HepG2 (cell line): Measurements from ENCODE around the gene AGBL1. TPM values are rescaled to one million over a fixed set of nuclear protein-coding genes. Genes with fewer than 3 reads are reported as not detected.

Experiments
- ATAC-seq: fragments of 200-7000 bp; cut with Tn5 transposase; 3 replicates; pipeline ENCODE4 v1.9.1; 2020; ENCODE audit warnings: mild to moderate bottlenecking, moderate library complexity
- BruUV-seq: library from RNA; stranded (reverse); fragments of 400-500 nt; replicated peaks from 2 replicates; lab custom pipeline; 2021; lab: Mats Ljungman, UMichigan
- CTCF ChIA-PET: fragments of 300-600 bp; formaldehyde crosslinking; extraction: SDS; loops from one replicate; lab custom pipeline; 2021; ENCODE audit warnings: low total read pairs, inconsistent platforms, low intra/inter-chr PET ratio; lab: Yijun Ruan, JAX
- POLR2A ChIA-PET: fragments of 350-600 bp; sonication (Branson Sonifier 250); formaldehyde crosslinking; loops from one replicate; lab custom pipeline; 2020; ENCODE audit warnings: antibody characterized with exemption, inconsistent platforms; lab: Yijun Ruan, JAX
- DNase-seq: peaks from one replicate; pipeline ENCODE4 v3.0.0-alpha.2; 2015; ENCODE audit warnings: low spot score
- FAIRE-seq: peaks from 3 replicates; lab custom pipeline; 2011; peaks lifted over from hg19 to GRCh38; lab: Jason Lieb, UNC
- H2AFZ ChIP-seq: one replicate; pipeline ENCODE4 v1.6.1; 2011; ENCODE audit warnings: low read length, inconsistent platforms
- H3K27ac ChIP-seq: fragments of 300-600 bp; 3 replicates; pipeline ENCODE4 v1.8.0; 2011; ENCODE audit warnings: mixed run types, mild to moderate bottlenecking, mixed read lengths, low read length, inconsistent platforms; ENCODE audit not compliant: insufficient read depth; ENCODE audit errors: extremely low read length
- H3K27me3 ChIP-seq, 2 experiments: fragments of 200-600 bp in 1 of 2; 2 replicates in 1 of 2; 3 replicates in 1 of 2; pipeline versions ENCODE4 v1.6.0 to v1.8.0; 2011; ENCODE audit warnings: low read length in 2 of 2, mild to moderate bottlenecking in 2 of 2, moderate library complexity in 2 of 2, inconsistent platforms in 1 of 2; ENCODE audit not compliant: insufficient read depth in 2 of 2, control insufficient read depth in 1 of 2
- H3K36me3 ChIP-seq, 2 experiments: fragments of 200-600 bp in 1 of 2; replicated peaks in 1 of 2; 2 replicates in 1 of 2; 3 replicates in 1 of 2; pipeline versions ENCODE4 v1.5.1 to v1.8.0; 2011; ENCODE audit warnings: low read length in 2 of 2, inconsistent platforms in 1 of 2; ENCODE audit not compliant: insufficient read depth in 2 of 2, control insufficient read depth in 1 of 2
- H3K4me1 ChIP-seq: 2 replicates; pipeline ENCODE4 v1.5.1; 2012; ENCODE audit warnings: low read length, inconsistent platforms; ENCODE audit not compliant: insufficient read depth
- H3K4me2 ChIP-seq: 2 replicates; pipeline ENCODE4 v1.6.0; 2011; ENCODE audit warnings: low read depth, low read length, inconsistent platforms
- H3K4me3 ChIP-seq, 3 experiments: fragments of 200-600 bp in 1 of 3; sonication (generic), shearing (Covaris generic) in 1 of 3; replicated peaks in 1 of 3; 2 replicates each; pipeline ENCODE4 v1.5.1; 2011 to 2016; ENCODE audit warnings: low read length in 3 of 3, inconsistent platforms in 2 of 3, low read depth in 2 of 3, mild to moderate bottlenecking in 2 of 3, control low read depth in 1 of 3, mixed read lengths in 1 of 3; ENCODE audit not compliant: insufficient read depth in 1 of 3
- H3K79me2 ChIP-seq: one replicate; pipeline ENCODE4 v1.6.1; 2011; ENCODE audit warnings: low read length, inconsistent platforms; ENCODE audit not compliant: insufficient read depth
- H3K9ac ChIP-seq: 2 replicates; pipeline ENCODE4 v1.6.0; 2011; ENCODE audit warnings: mild to moderate bottlenecking, low read depth, low read length, inconsistent platforms; ENCODE audit not compliant: insufficient read depth
- H3K9me3 ChIP-seq: 2 replicates; pipeline ENCODE4 v1.5.1; 2012; ENCODE audit warnings: mild to moderate bottlenecking, low read length
- H4K20me1 ChIP-seq: 2 replicates; pipeline ENCODE4 v1.6.0; 2011; ENCODE audit warnings: inconsistent platforms, mild to moderate bottlenecking, low read length, moderate library complexity; ENCODE audit not compliant: insufficient read depth
- ISX ChIP-seq: sonication (generic); formaldehyde crosslinking; conservative IDR thresholded peaks from 2 replicates; pipeline ENCODE4 v1.5.0; 2020; ENCODE audit warnings: missing genetic modification reagents
- MXD4 ChIP-seq: IDR thresholded peaks from 2 replicates; pipeline ENCODE4 v1.6.1; 2016; ENCODE audit warnings: mild to moderate bottlenecking, missing biosample characterization, missing genetic modification reagents
- POGZ ChIP-seq: sonication (generic); formaldehyde crosslinking; IDR thresholded peaks from 2 replicates; pipeline ENCODE4 v1.4.0; 2020; ENCODE audit warnings: mild to moderate bottlenecking, missing genetic modification reagents
- RXRB ChIP-seq: IDR thresholded peaks from 2 replicates; pipeline ENCODE4 v1.6.1; 2016; ENCODE audit warnings: borderline replicate concordance, missing genetic modification reagents, missing compliant biosample characterization
- YY1 ChIP-seq: IDR thresholded peaks from 2 replicates; pipeline ENCODE4 v1.6.1; 2011; ENCODE audit warnings: low read length, low read depth, moderate library complexity, mild to moderate bottlenecking; ENCODE audit not compliant: insufficient read depth, insufficient replicate concordance
- ZKSCAN8 ChIP-seq: IDR thresholded peaks from 2 replicates; pipeline ENCODE4 v1.6.1; 2016; ENCODE audit warnings: borderline replicate concordance, missing genetic modification reagents, missing compliant biosample characterization
- ZNF644 ChIP-seq: IDR thresholded peaks from 2 replicates; pipeline ENCODE4 v1.6.1; 2016; ENCODE audit warnings: low read depth
- WGBS: methylation state at CpG from one replicate; pipeline ENCODE4 v1.1.6; 2017; ENCODE audit warnings: low lambda C conversion rate; 5-methylcytosine and 5-hydroxymethylcytosine counted together
- in situ Hi-C: cut with HindIII; loops from 2 replicates; pipeline ENCODE4 v1.10.0; 2017; ENCODE audit warnings: low pct_unique_long_range_greater_than_20kb; ENCODE audit not compliant: extremely low pct_ligation_motif_present
- intact Hi-C: fragments of 100-400 bp; cut with micrococcal nuclease; formaldehyde crosslinking; loops from one replicate; pipeline ENCODE4 v1.10.0; 2022; ENCODE audit not compliant: unreplicated experiment
- polyA plus RNA-seq, 8 experiments: library from polyadenylated mRNA; depleted of rRNA in 3 of 8; stranded (reverse) in 7 of 8; unstranded in 1 of 8; fragments of >200 nt; fragmentation: Illumina TruSeq in 4 of 8; extraction: Trizol in 4 of 8; gene quantifications; 2 replicates each; pipeline versions ENCODE4 v1.2.1 to v1.2.3, GENCODE V29; 2011 to 2016; ENCODE audit warnings: low read depth in 4 of 8, missing spikeins in 1 of 8, mixed read lengths in 1 of 8; ENCODE audit not compliant: insufficient read depth in 1 of 8
- total RNA-seq, 5 experiments: library from RNA; depleted of rRNA; stranded (reverse); fragments of >200 nt; fragmentation: Illumina TruSeq; extraction: Trizol; gene quantifications; 2 replicates each; pipeline ENCODE4 v1.2.3, GENCODE V29; 2016; ENCODE audit warnings: low read depth in 1 of 5
- TF ChIP-seq, protein P1 (sequence below): sonication (generic); formaldehyde crosslinking; IDR thresholded peaks from 2 replicates; pipeline ENCODE4 v1.5.0; 2020; ENCODE audit warnings: missing genetic modification reagents
- TF ChIP-seq, protein P2 (sequence below): sonication (generic); formaldehyde crosslinking; conservative IDR thresholded peaks from 2 replicates; pipeline ENCODE4 v1.4.0; 2020; ENCODE audit warnings: missing genetic modification reagents
- TF ChIP-seq, protein P3 (sequence below): sonication (generic); formaldehyde crosslinking; IDR thresholded peaks from 2 replicates; pipeline ENCODE4 v1.5.1; 2020; ENCODE audit warnings: mild to moderate bottlenecking, missing genetic modification reagents, borderline replicate concordance

The AGBL1 gene
- total and polyA plus RNA-seq, 2 of the 13 experiments (the other 11 are each of a cell fraction or from before 2014, with no cell fraction given), result 0.01 TPM; not detected in 1

DNA sequence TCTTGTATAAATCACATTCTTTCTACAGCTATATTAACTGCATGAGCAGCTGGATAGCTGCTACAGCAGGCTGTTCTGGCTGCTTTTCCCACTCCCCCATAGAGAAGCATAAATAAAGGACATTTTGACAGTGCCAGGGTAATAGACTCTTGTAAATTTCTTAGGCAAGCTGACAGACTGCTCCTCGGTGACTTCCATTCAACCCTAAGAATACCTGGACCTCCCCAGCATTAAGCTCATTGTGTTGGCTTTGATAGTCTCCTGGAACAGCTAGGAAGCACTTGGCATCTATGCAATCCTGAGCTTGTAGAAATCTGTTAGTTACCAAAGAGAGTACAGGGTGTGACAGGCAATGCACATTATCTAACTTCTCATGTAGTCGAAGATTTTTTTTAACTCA is 475.4 kb downstream of the AGBL1 start:
- in situ Hi-C loops, result no loop called here
- Histone ChIP-seq H3K36me3 (no peaks in the 10 kb centered on the region), H3K4me1 (no peaks in the 10 kb centered on the region), H3K4me3 (no peak overlapping the region), H3K79me2 (no peaks in the 10 kb centered on the region), H4K20me1 (no peaks in the 10 kb centered on the region), H3K27me3 (no peaks in the 10 kb centered on the region), H3K4me2 (no peak overlapping the region), H3K9ac (no peak overlapping the region), H3K9me3 (peaks cover 83% of the 10 kb centered on the region), H3K27ac (no peak overlapping the region), H2AFZ (no peak overlapping the region)
- no TSS peak for BruUV-seq
- intact Hi-C loops, result no loop called here
- ATAC-seq (no peak), DNase-seq (no peak), FAIRE-seq (no peak)
- no peak for TF ChIP-seq ZKSCAN8 (CRISPR knock-in tag)
- CTCF ChIA-PET, result no interaction called here
- WGBS, result 3% methylated on average over 2 of the region's 2 CpGs
- POLR2A ChIA-PET, result no interaction called here

DNA sequence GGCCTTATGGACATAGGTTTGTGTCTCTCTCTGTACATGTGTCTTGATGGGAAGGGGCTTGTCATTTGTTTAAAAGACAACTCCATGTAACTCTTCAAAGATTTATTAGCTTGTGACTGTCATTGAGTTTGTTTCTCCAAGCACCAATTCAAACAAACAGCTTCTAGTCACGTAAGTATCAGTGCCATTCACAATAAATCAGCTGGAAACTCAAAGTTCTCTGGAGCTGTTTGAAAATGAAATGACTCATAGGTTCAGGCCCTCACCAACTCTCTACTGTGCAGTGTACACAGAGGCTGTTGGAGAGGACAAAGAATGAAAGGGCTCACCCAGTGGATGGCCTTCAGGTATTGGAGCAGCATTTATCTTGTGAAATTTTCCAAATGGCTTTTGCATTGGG is 476.3 kb downstream of the AGBL1 start:
- peak; percentile 50 for DNase-seq
- Histone ChIP-seq H3K79me2 (no peaks in the 10 kb centered on the region), H3K9me3 (peaks cover 83% of the 10 kb centered on the region), H3K4me1 (no peaks in the 10 kb centered on the region), H3K4me2 (no peak overlapping the region), H3K9ac (no peak overlapping the region), H3K27ac (no peak overlapping the region), H3K27me3 (no peaks in the 10 kb centered on the region), H3K36me3 (no peaks in the 10 kb centered on the region), H2AFZ (no peak overlapping the region), H4K20me1 (no peaks in the 10 kb centered on the region), H3K4me3 (no peak overlapping the region)
- 0% methylated on average over 1 of the region's 1 CpG for WGBS
- CTCF ChIA-PET, result no interaction called here
- intact Hi-C loops, result no loop called here
- POLR2A ChIA-PET, result no interaction called here
- FAIRE-seq, result no peak
- in situ Hi-C loops, result no loop called here
- BruUV-seq, result no TSS peak
- peak; percentile 91 for ATAC-seq
- TF ChIP-seq ISX (CRISPR knock-in tag), result no peak
- no peak for TF ChIP-seq YY1
- TF ChIP-seq, protein P1, sequence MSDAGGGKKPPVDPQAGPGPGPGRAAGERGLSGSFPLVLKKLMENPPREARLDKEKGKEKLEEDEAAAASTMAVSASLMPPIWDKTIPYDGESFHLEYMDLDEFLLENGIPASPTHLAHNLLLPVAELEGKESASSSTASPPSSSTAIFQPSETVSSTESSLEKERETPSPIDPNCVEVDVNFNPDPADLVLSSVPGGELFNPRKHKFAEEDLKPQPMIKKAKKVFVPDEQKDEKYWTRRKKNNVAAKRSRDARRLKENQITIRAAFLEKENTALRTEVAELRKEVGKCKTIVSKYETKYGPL (CRISPR knock-in tag), result no peak
- TF ChIP-seq MXD4 (CRISPR knock-in tag), result no peak
- no peak for TF ChIP-seq POGZ (CRISPR knock-in tag)
- TF ChIP-seq, protein P2, sequence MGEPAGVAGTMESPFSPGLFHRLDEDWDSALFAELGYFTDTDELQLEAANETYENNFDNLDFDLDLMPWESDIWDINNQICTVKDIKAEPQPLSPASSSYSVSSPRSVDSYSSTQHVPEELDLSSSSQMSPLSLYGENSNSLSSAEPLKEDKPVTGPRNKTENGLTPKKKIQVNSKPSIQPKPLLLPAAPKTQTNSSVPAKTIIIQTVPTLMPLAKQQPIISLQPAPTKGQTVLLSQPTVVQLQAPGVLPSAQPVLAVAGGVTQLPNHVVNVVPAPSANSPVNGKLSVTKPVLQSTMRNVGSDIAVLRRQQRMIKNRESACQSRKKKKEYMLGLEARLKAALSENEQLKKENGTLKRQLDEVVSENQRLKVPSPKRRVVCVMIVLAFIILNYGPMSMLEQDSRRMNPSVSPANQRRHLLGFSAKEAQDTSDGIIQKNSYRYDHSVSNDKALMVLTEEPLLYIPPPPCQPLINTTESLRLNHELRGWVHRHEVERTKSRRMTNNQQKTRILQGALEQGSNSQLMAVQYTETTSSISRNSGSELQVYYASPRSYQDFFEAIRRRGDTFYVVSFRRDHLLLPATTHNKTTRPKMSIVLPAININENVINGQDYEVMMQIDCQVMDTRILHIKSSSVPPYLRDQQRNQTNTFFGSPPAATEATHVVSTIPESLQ (CRISPR knock-in tag), result no peak
- 0 out of 2 replicates have a peak, but pooled peaks have one; percentile 32 for TF ChIP-seq ZNF644 (CRISPR knock-in tag)
- TF ChIP-seq, protein P3, sequence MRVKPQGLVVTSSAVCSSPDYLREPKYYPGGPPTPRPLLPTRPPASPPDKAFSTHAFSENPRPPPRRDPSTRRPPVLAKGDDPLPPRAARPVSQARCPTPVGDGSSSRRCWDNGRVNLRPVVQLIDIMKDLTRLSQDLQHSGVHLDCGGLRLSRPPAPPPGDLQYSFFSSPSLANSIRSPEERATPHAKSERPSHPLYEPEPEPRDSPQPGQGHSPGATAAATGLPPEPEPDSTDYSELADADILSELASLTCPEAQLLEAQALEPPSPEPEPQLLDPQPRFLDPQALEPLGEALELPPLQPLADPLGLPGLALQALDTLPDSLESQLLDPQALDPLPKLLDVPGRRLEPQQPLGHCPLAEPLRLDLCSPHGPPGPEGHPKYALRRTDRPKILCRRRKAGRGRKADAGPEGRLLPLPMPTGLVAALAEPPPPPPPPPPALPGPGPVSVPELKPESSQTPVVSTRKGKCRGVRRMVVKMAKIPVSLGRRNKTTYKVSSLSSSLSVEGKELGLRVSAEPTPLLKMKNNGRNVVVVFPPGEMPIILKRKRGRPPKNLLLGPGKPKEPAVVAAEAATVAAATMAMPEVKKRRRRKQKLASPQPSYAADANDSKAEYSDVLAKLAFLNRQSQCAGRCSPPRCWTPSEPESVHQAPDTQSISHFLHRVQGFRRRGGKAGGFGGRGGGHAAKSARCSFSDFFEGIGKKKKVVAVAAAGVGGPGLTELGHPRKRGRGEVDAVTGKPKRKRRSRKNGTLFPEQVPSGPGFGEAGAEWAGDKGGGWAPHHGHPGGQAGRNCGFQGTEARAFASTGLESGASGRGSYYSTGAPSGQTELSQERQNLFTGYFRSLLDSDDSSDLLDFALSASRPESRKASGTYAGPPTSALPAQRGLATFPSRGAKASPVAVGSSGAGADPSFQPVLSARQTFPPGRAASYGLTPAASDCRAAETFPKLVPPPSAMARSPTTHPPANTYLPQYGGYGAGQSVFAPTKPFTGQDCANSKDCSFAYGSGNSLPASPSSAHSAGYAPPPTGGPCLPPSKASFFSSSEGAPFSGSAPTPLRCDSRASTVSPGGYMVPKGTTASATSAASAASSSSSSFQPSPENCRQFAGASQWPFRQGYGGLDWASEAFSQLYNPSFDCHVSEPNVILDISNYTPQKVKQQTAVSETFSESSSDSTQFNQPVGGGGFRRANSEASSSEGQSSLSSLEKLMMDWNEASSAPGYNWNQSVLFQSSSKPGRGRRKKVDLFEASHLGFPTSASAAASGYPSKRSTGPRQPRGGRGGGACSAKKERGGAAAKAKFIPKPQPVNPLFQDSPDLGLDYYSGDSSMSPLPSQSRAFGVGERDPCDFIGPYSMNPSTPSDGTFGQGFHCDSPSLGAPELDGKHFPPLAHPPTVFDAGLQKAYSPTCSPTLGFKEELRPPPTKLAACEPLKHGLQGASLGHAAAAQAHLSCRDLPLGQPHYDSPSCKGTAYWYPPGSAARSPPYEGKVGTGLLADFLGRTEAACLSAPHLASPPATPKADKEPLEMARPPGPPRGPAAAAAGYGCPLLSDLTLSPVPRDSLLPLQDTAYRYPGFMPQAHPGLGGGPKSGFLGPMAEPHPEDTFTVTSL (CRISPR knock-in tag), result peak; percentile 16; the same call in 1 of the 2 replicates
- TF ChIP-seq RXRB (CRISPR knock-in tag), result no peak
